ENCODE results near the gene EFNB3. TPM values are rescaled to one million over a fixed set of nuclear protein-coding genes. Genes with fewer than 3 reads are reported as not detected.

Gene EFNB3
- total RNA-seq, 1 donor, result not detected

DNA sequence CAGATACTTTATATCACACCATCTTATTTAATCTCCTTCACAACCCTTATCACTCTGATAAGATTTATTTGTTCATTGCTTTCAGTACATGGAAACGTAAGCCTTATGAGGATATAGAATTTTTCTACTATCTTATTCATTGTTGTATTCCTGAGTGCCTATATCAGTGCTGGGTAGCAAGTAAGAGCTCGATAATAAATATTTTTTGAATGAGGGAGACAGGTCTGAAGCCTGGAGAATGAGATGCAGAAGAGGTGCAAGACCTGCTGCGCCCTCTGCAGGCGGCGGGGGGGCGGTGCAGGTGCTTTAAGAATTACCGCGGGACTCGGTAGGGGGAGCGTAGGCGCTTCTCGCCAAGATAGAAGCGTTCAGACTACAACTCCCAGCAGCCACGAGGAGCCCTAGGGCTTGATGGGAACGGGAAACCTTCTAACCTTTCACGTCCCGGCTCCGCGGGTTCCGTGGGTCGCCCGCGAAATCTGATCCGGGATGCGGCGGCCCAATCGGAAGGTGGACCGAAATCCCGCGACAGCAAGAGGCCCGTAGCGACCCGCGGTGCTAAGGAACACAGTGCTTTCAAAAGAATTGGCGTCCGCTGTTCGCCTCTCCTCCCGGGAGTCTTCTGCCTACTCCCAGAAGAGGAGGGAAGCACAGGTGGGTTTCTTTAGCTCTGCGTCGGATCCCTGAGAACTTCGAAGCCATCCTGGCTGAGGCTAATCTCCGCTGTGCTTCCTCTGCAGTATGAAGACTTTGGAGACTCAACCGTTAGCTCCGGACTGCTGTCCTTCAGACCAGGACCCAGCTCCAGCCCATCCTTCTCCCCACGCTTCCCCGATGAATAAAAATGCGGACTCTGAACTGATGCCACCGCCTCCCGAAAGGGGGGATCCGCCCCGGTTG is 16.8 kb upstream of the EFNB3 start, which contains the start of gene WRAP53:
TSS of gene WRAP53 (plus strand) at position 570 of the 900 bp plus-strand sequence. CDS start at position 742, 172 bp downstream.
- H3K4me3 ChIP-seq (ENCODE audit: low read length), result peak within 1 kb of the TSS; percentile 100
- peaks cover 30% of the 10 kb centered on the region for H3K4me1 ChIP-seq (ENCODE audit: insufficient read depth, low read length)
- no peaks in the 10 kb centered on the region for H3K27me3 ChIP-seq (ENCODE audit: insufficient read depth, low read length)
- no peaks in the 10 kb centered on the region for H3K9me3 ChIP-seq (ENCODE audit: low read depth, low read length)

GRCh38 chr17:7688808-7689316 is 16.1 kb upstream of the EFNB3 start:
- H3K4me3 ChIP-seq (ENCODE audit: low read length), result peak overlapping the region; percentile 100
- H3K27me3 ChIP-seq (ENCODE audit: insufficient read depth, low read length), result no peaks in the 10 kb centered on the region
- no peaks in the 10 kb centered on the region for H3K9me3 ChIP-seq (ENCODE audit: low read depth, low read length)
- peaks cover 30% of the 10 kb centered on the region for H3K4me1 ChIP-seq (ENCODE audit: insufficient read depth, low read length)

DNA sequence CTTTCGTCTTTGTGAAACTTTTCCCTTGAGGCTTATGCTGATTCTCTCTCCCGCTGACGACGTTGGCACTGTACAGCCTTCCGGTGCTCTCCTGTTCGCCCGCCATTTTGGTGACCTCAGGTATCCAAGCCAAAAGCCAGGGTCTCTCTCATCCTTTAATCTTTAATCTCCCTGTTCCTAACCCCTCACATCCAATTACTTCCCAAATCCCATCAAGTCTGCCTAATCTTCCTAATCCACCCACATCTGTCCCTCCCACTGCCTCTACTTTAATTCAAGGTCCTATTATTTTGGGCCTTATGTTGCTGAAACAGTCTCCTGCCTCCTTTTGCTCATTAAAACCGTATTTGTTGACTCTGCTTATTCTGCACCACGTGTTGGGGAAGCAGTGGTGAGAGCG is 9.4 kb upstream of the EFNB3 start:
- Histone ChIP-seq H3K4me3 (ENCODE audit: low read length) (no peak overlapping the region), H3K9me3 (ENCODE audit: low read depth, low read length) (no peaks in the 10 kb centered on the region), H3K4me1 (ENCODE audit: insufficient read depth, low read length) (no peaks in the 10 kb centered on the region), H3K27me3 (ENCODE audit: insufficient read depth, low read length) (no peaks in the 10 kb centered on the region)

DNA sequence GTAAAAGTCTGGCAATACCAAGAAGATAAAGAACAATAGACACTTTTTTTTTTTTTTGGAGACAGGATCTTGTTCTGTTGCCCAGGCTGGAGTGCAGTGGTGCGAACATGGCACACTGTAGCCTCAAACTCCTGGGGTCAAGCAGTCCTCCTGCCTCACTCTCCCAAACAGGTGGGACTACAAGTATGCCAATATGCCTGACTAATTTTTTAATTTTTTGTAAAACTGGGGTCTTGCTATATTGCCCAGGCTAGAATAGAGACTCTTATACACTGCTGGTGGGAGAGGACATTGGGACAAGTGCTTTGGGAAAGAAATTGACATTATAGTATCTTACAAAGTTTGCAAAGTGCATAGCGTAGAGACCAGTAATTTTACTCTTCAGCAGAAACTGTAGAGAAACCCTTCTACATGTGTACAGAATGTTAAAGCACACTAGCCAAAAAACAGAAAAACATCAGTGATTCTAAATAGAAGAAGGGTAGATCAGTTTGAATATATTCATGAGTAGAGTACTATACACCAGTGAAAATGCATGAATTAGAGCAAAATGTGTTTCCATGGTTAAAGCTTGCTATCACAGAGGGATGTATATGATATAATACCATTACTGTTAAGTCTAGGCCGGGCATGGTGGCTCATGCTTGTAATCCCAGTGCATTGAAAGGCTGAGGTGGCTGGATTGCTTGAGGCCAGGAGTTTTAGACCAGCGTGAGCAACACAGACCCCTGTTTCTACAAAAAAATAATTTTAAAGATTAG is 7.0 kb upstream of the EFNB3 start:
- no peaks in the 10 kb centered on the region for H3K9me3 ChIP-seq (ENCODE audit: low read depth, low read length)
- H3K4me1 ChIP-seq (ENCODE audit: insufficient read depth, low read length), result no peaks in the 10 kb centered on the region
- H3K27me3 ChIP-seq (ENCODE audit: insufficient read depth, low read length), result no peaks in the 10 kb centered on the region
- H3K4me3 ChIP-seq (ENCODE audit: low read length), result no peak overlapping the region

DNA sequence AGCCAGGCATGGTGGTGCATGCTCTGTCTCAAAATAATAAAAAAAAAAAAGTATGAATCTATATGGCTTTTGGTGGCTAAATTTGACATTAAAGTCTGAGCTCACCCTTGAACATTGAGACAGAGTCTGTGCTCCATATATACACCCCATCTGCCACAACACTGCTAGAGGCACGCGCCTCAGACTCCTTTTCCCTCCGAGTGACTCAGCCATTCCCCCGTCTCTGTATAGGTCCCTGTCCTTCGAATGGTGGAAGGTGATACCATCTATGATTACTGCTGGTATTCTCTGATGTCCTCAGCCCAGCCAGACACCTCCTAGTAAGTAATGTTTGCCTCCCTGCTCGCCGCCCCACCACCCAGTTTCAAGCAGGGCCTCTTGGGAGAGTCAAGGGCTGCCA is 4.5 kb upstream of the EFNB3 start:
- H3K4me1 ChIP-seq (ENCODE audit: insufficient read depth, low read length), result peaks cover 9% of the 10 kb centered on the region
- no peak overlapping the region for H3K4me3 ChIP-seq (ENCODE audit: low read length)
- no peaks in the 10 kb centered on the region for H3K9me3 ChIP-seq (ENCODE audit: low read depth, low read length)
- H3K27me3 ChIP-seq (ENCODE audit: insufficient read depth, low read length), result peaks cover 15% of the 10 kb centered on the region

DNA sequence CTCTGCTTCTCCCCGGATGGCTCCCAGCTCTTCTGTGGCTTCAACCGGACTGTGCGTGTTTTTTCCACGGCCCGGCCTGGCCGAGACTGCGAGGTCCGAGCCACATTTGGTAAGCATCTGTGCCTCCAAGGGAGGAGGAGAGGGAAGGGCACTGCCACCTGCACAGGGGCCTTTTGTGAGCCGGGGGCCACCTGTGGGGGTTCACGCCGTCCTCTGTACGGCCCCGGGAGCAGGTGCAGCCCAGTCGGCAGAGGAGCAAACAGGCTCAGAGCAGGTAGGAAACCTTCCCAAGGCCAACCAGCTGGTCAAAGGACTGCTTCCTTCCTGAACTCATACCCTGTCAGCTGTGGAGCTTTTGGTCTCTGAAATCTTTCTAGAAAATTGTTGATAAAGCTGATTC is 3.3 kb upstream of the EFNB3 start:
- H3K9me3 ChIP-seq (ENCODE audit: low read depth, low read length), result no peaks in the 10 kb centered on the region
- H3K27me3 ChIP-seq (ENCODE audit: insufficient read depth, low read length), result peaks cover 27% of the 10 kb centered on the region
- peaks cover 9% of the 10 kb centered on the region for H3K4me1 ChIP-seq (ENCODE audit: insufficient read depth, low read length)
- no peak overlapping the region for H3K4me3 ChIP-seq (ENCODE audit: low read length)

DNA sequence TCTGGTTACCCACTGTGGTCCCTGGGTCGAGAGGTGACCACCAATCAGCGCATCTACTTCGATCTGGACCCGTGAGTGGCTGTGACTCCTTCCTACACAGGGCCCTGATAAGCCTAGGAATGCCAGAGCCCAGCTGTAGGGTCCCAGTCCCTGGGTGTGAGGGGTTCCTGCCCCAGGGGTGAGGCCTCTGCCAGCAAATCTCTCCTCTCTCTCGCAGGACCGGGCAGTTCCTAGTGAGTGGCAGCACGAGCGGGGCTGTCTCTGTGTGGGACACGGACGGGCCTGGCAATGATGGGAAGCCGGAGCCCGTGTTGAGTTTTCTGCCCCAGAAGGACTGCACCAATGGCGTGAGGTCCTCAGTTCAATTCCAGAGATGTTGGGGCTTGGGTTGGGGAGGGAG is 2.2 kb upstream of the EFNB3 start:
- Histone ChIP-seq H3K4me3 (ENCODE audit: low read length) (no peak overlapping the region), H3K27me3 (ENCODE audit: insufficient read depth, low read length) (peaks cover 32% of the 10 kb centered on the region), H3K4me1 (ENCODE audit: insufficient read depth, low read length) (peaks cover 9% of the 10 kb centered on the region), H3K9me3 (ENCODE audit: low read depth, low read length) (no peaks in the 10 kb centered on the region)

GRCh38 chr17:7703584-7704479 is 1.2 kb upstream of the EFNB3 start:
- H3K4me3 ChIP-seq (ENCODE audit: low read length), result no peak overlapping the region
- peaks cover 9% of the 10 kb centered on the region for H3K4me1 ChIP-seq (ENCODE audit: insufficient read depth, low read length)
- peaks cover 32% of the 10 kb centered on the region for H3K27me3 ChIP-seq (ENCODE audit: insufficient read depth, low read length)
- H3K9me3 ChIP-seq (ENCODE audit: low read depth, low read length), result no peaks in the 10 kb centered on the region

- Histone ChIP-seq H3K4me1 (ENCODE audit: insufficient read depth, low read length) (peaks cover 15% of the 10 kb centered on the region), H3K4me3 (ENCODE audit: low read length) (no peak overlapping the region), H3K27me3 (ENCODE audit: insufficient read depth, low read length) (peaks cover 32% of the 10 kb centered on the region), H3K9me3 (ENCODE audit: low read depth, low read length) (no peaks in the 10 kb centered on the region)
Measured at GRCh38 chr17:7705269-7706255, 560 bp downstream of the EFNB3 start.

GRCh38 chr17:7706631-7707354 is 1.8 kb downstream of the EFNB3 start:
- peaks cover 34% of the 10 kb centered on the region for H3K27me3 ChIP-seq (ENCODE audit: insufficient read depth, low read length)

GRCh38 chr17:7707446-7707845 is 2.4 kb downstream of the EFNB3 start:
- no peak overlapping the region for H3K4me3 ChIP-seq (ENCODE audit: low read length)
- H3K4me1 ChIP-seq (ENCODE audit: insufficient read depth, low read length), result peaks cover 23% of the 10 kb centered on the region
- no peaks in the 10 kb centered on the region for H3K9me3 ChIP-seq (ENCODE audit: low read depth, low read length)
- peaks cover 35% of the 10 kb centered on the region for H3K27me3 ChIP-seq (ENCODE audit: insufficient read depth, low read length)

More at GRCh38 chr17:7706631-7707354, 1.8 kb downstream of the EFNB3 start:
- Histone ChIP-seq H3K4me1 (ENCODE audit: insufficient read depth, low read length) (peaks cover 23% of the 10 kb centered on the region), H3K9me3 (ENCODE audit: low read depth, low read length) (no peaks in the 10 kb centered on the region), H3K4me3 (ENCODE audit: low read length) (no peak overlapping the region)

GRCh38 chr17:7707858-7708750 is 3.1 kb downstream of the EFNB3 start:
- Histone ChIP-seq H3K9me3 (ENCODE audit: low read depth, low read length) (no peaks in the 10 kb centered on the region), H3K4me1 (ENCODE audit: insufficient read depth, low read length) (peaks cover 23% of the 10 kb centered on the region), H3K4me3 (ENCODE audit: low read length) (no peak overlapping the region), H3K27me3 (ENCODE audit: insufficient read depth, low read length) (peaks cover 35% of the 10 kb centered on the region)
